Measurements from ENCODE around the gene POLN.

Gene POLN

DNA sequence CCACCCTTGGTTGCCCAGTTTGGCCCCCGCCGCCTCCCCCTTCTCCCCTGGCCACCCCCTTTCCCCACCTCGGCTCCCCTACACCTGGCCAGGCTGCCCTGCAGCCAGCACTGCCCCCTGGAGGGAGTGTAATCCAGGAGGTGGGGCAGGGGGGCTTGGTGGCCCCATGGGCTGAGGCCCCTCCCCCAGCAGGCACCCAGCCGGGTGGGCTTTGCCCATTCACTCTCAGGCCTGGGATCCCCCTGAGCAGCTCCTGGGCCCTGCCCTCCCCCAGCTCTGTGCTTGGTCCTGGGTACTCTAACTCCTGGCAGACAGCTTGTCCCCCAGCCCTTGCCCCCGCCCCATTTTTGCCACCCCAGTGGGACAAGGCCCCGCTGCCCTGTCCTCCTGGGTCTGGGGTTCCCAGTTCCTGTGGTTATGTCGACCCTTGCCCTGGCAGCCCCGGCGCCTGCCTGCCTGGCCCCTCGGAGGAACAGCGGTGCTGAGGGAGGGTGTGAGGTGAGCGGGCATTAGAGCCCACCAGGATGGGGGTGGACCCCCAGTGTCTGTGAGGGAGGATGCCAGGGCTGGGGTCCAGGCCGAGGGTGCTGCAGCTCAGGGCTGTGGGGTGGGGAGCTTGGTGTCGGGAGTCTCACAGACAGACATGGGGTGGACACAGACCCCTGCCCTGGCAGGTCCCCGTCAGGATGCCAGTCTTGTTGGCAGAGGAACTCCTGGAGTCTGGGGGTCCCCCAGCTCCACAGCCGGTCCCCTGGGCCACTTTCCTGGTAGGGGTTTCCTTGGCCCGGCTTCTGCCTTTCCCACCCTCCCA lies 172.6 kb downstream of the POLN start:
- in situ Hi-C loops (cut with HindIII; ENCODE audit: low pct_ligation_motif_present, low sequenced_read_pairs), result no loop called here
- no peak for DNase-seq
- no peak overlapping the region for H3K27ac ChIP-seq
- H3K36me3 ChIP-seq (replicated peaks), result no peaks in the 10 kb centered on the region
- TF ChIP-seq CTCF (IDR thresholded peaks at IDR 0.05; ENCODE audit: low read depth, low read length, missing control alignments), result no peak
- H3K4me3 ChIP-seq (ENCODE audit: low read depth, low read length), result no peak overlapping the region
- no peaks in the 10 kb centered on the region for H3K27me3 ChIP-seq (replicated peaks)

- Histone ChIP-seq H3K27me3 (replicated peaks) (no peaks in the 10 kb centered on the region), H3K4me3 (ENCODE audit: low read depth, low read length) (no peak overlapping the region), H3K27ac (no peak overlapping the region), H3K36me3 (replicated peaks) (no peaks in the 10 kb centered on the region)
- TF ChIP-seq CTCF (IDR thresholded peaks at IDR 0.05; ENCODE audit: low read depth, low read length, missing control alignments), result no peak
- in situ Hi-C loops (cut with HindIII; ENCODE audit: low pct_ligation_motif_present, low sequenced_read_pairs), result no loop called here
- DNase-seq, result no peak
These were observed 173.4 kb downstream of the POLN start for GRCh38 chr4:2068566-2068965.

- in situ Hi-C loops (cut with HindIII; ENCODE audit: low pct_ligation_motif_present, low sequenced_read_pairs), result no loop called here
- no peak for DNase-seq
- no peak for TF ChIP-seq CTCF (IDR thresholded peaks at IDR 0.05; ENCODE audit: low read depth, low read length, missing control alignments)
These were observed 173.8 kb downstream of the POLN start for GRCh38 chr4:2068198-2068470.

DNA sequence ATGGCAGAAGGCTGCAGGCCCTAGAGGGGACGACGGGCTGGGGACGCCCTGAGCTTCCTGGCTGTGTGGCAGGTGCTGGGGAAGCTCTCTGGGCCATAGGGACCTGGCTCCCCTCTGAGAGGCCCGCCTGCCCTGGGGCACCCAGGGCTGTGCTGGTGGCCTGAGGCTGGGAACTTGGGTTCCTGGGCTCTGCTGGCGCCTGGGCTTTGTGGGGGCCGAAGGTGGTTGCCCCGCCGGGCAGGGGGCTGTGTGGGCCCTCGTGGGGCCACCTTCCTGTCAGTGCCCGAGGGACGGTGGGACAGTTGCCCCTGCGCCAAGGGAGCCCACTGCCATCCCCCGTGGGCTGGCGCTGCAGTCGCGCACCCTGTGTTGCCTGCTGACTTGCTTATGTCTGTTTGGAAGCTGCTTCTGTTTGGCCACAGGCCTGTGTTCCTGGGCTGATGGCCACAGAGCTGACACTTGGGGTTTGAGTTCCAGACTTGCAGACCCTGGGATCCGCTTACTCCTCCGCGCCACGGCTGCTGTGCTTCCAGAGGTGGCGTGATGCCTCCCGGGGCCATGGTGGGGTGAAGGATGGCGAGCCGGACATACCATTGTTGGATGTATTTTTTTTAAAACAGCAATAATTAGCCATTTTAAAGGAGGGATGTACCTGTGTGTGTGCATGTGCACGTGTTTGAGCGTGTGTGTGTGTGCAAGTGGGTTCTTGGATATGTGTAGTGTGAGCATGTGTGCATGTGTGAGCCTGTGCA lies 174.3 kb downstream of the POLN start:
- TF ChIP-seq CTCF (IDR thresholded peaks at IDR 0.05; ENCODE audit: low read depth, low read length, missing control alignments), result no peak
- Histone ChIP-seq H3K36me3 (replicated peaks) (no peaks in the 10 kb centered on the region), H3K4me3 (ENCODE audit: low read depth, low read length) (no peak overlapping the region), H3K27me3 (replicated peaks) (no peaks in the 10 kb centered on the region), H3K27ac (no peak overlapping the region)
- DNase-seq, result no peak
- in situ Hi-C loops (cut with HindIII; ENCODE audit: low pct_ligation_motif_present, low sequenced_read_pairs), result no loop called here

More at GRCh38 chr4:2068198-2068470, 173.8 kb downstream of the POLN start:
- Histone ChIP-seq H3K27ac (no peak overlapping the region), H3K4me3 (ENCODE audit: low read depth, low read length) (no peak overlapping the region), H3K36me3 (replicated peaks) (no peaks in the 10 kb centered on the region), H3K27me3 (replicated peaks) (no peaks in the 10 kb centered on the region)

- no peak for DNase-seq
- no peak overlapping the region for H3K4me3 ChIP-seq (ENCODE audit: low read depth, low read length)
- no peak for TF ChIP-seq CTCF (IDR thresholded peaks at IDR 0.05; ENCODE audit: low read depth, low read length, missing control alignments)
- in situ Hi-C loops (cut with HindIII; ENCODE audit: low pct_ligation_motif_present, low sequenced_read_pairs), result no loop called here
- no peak overlapping the region for H3K27ac ChIP-seq
- H3K36me3 ChIP-seq (replicated peaks), result no peaks in the 10 kb centered on the region
- no peaks in the 10 kb centered on the region for H3K27me3 ChIP-seq (replicated peaks)
These were observed 175.1 kb downstream of the POLN start for GRCh38 chr4:2066571-2067445.

Measured in brain microvascular endothelial cell (primary cell).